CD14-positive monocyte (primary cell): ENCODE measurements around the gene JAK1. TPM values are rescaled to one million over a fixed set of nuclear protein-coding genes. Genes with fewer than 3 reads are reported as not detected.

Experiments
- DNase-seq, 3 donors: peaks; one replicate each; pipeline ENCODE4 v3.0.0-alpha.2; 2011 to 2022
- H2AFZ ChIP-seq: 2 replicates; pipeline ENCODE4 v1.6.0; 2012; ENCODE audit warnings: mild to moderate bottlenecking, low read depth, low read length, inconsistent platforms; ENCODE audit not compliant: insufficient read depth, poor library complexity, severe bottlenecking
- H3K27ac ChIP-seq, 2 donors: 1 replicate in 1 of 2; 2 replicates in 1 of 2; pipeline ENCODE4 v1.5.1; 2012 to 2013; ENCODE audit warnings: low read length in 2 of 2, control low read depth in 1 of 2, inconsistent platforms in 1 of 2, low read depth in 1 of 2, mild to moderate bottlenecking in 1 of 2
- H3K27me3 ChIP-seq, 2 donors: one replicate each; pipeline versions ENCODE4 v1.6.0 to v1.6.1; 2011 to 2013; ENCODE audit warnings: low read length in 2 of 2; ENCODE audit not compliant: control insufficient read depth in 2 of 2, insufficient read depth in 2 of 2
- H3K36me3 ChIP-seq, 2 donors: replicated peaks in 1 of 2; 1 replicate in 1 of 2; 2 replicates in 1 of 2; pipeline versions ENCODE4 v1.5.1 to v1.6.1; 2012 to 2013; ENCODE audit warnings: low read length in 2 of 2, control low read depth in 1 of 2, inconsistent platforms in 1 of 2, mild to moderate bottlenecking in 1 of 2; ENCODE audit not compliant: insufficient read depth in 2 of 2, control insufficient read depth in 1 of 2
- H3K4me1 ChIP-seq, 2 donors: 1 replicate in 1 of 2; 2 replicates in 1 of 2; pipeline versions ENCODE4 v1.5.1 to v1.6.1; 2012 to 2013; ENCODE audit warnings: low read length in 2 of 2, control low read depth in 1 of 2, inconsistent platforms in 1 of 2, mild to moderate bottlenecking in 1 of 2, moderate library complexity in 1 of 2; ENCODE audit not compliant: insufficient read depth in 2 of 2, control insufficient read depth in 1 of 2
- H3K4me2 ChIP-seq: replicated peaks from 2 replicates; pipeline ENCODE3; 2012; ENCODE audit warnings: low read length, moderate library complexity, mild to moderate bottlenecking; ENCODE audit not compliant: poor library complexity, severe bottlenecking; ENCODE audit errors: extremely low read depth
- H3K4me3 ChIP-seq, 3 experiments: fragments of 200-600 bp in 1 of 3; sonication (generic) in 1 of 3; replicated peaks in 1 of 3; 1 replicate in 2 of 3; 2 replicates in 1 of 3; pipeline ENCODE4 v1.5.1; 2011 to 2013; ENCODE audit warnings: low read length in 3 of 3, mild to moderate bottlenecking in 3 of 3, control low read depth in 2 of 3, low read depth in 2 of 3, inconsistent platforms in 1 of 3, moderate library complexity in 1 of 3
- H3K79me2 ChIP-seq: 2 replicates; pipeline ENCODE4 v1.6.0; 2012; ENCODE audit warnings: mild to moderate bottlenecking, control low read depth, inconsistent platforms, low read length, moderate library complexity; ENCODE audit not compliant: insufficient read depth
- H3K9ac ChIP-seq: 2 replicates; pipeline ENCODE4 v1.6.0; 2017; ENCODE audit warnings: low read length, mild to moderate bottlenecking; ENCODE audit not compliant: insufficient read depth, poor library complexity, severe bottlenecking
- H3K9me3 ChIP-seq, 2 donors: replicated peaks in 1 of 2; 1 replicate in 1 of 2; 2 replicates in 1 of 2; pipeline versions ENCODE4 v1.5.1 to v1.6.1; 2012 to 2013; ENCODE audit warnings: low read length in 2 of 2, control low read depth in 1 of 2; ENCODE audit not compliant: control insufficient read depth in 1 of 2, insufficient read depth in 1 of 2
- H4K20me1 ChIP-seq: 2 replicates; pipeline ENCODE4 v1.6.0; 2012; ENCODE audit warnings: mild to moderate bottlenecking, low read length, control low read depth, moderate library complexity; ENCODE audit not compliant: insufficient read depth
- H3K27ac Mint-ChIP-seq, 7 donors: one replicate each; pipeline ENCODE4 v1.8.0; 2020; ENCODE audit warnings: mild to moderate bottlenecking in 7 of 7, mixed read lengths in 7 of 7, moderate library complexity in 6 of 7, inconsistent platforms in 2 of 7
- H3K27me3 Mint-ChIP-seq, 3 donors: one replicate each; pipeline ENCODE4 v1.8.0; 2021 to 2022; ENCODE audit warnings: low read depth in 3 of 3, mild to moderate bottlenecking in 3 of 3, mixed read lengths in 3 of 3, moderate library complexity in 3 of 3, inconsistent platforms in 1 of 3
- H3K36me3 Mint-ChIP-seq, 2 donors: one replicate each; pipeline ENCODE4 v1.8.0; 2020; ENCODE audit warnings: mixed read lengths in 2 of 2, inconsistent platforms in 1 of 2, mild to moderate bottlenecking in 1 of 2
- H3K4me1 Mint-ChIP-seq: one replicate; pipeline ENCODE4 v1.8.0; 2020; ENCODE audit warnings: mild to moderate bottlenecking, mixed read lengths
- H3K4me3 Mint-ChIP-seq, 2 donors: one replicate each; pipeline ENCODE4 v1.8.0; 2020; ENCODE audit warnings: mild to moderate bottlenecking in 2 of 2, mixed read lengths in 2 of 2, moderate library complexity in 1 of 2
- H3K9me3 Mint-ChIP-seq, 7 donors: one replicate each; pipeline ENCODE4 v1.8.0; 2020 to 2022; ENCODE audit warnings: mixed read lengths in 7 of 7, mild to moderate bottlenecking in 6 of 7, moderate library complexity in 6 of 7, inconsistent platforms in 2 of 7
- CTCF ChIP-seq: fragments of 200-600 bp; IDR thresholded peaks from one replicate; pipeline ENCODE4 v1.8.0; 2022; ENCODE audit warnings: antibody characterized with exemption, mild to moderate bottlenecking
- WGBS: methylation state at CpG from one replicate; pipeline ENCODE4 v1.1.5; 2013; ENCODE audit warnings: missing lambda C conversion rate; ENCODE audit not compliant: insufficient coverage; 5-methylcytosine and 5-hydroxymethylcytosine counted together
- intact Hi-C, 2 donors: fragments of 100-400 bp; cut with micrococcal nuclease; formaldehyde crosslinking; loops; one replicate each; pipeline versions ENCODE4 v1.15.0 to v1.15.1; 2023
- polyA plus RNA-seq, 3 donors: library from polyadenylated mRNA; depleted of rRNA in 1 of 3; unstranded in 2 of 3; stranded (reverse) in 1 of 3; fragments of 300-500 nt in 2 of 3; fragments of >200 nt in 1 of 3; fragmentation: Illumina TruSeq in 2 of 3; gene quantifications; 1 replicate in 2 of 3; 2 replicates in 1 of 3; pipeline ENCODE4 v1.2.3, GENCODE V29; 2012 to 2021

JAK1 gene
- polyA plus RNA-seq, 3 donors, result 43.1 to 76.2 (median 72.6) TPM

GRCh38 chr1:64984106-64984505 is 17.8 kb upstream of the JAK1 start:
- peaks cover 0 to 2% (median 0%) of the 10 kb centered on the region in 3 donors for H3K27me3 Mint-ChIP-seq
- no peak overlapping the region for H3K4me2 ChIP-seq
- no peaks in the 10 kb centered on the region for H3K79me2 ChIP-seq
- peaks cover 0 to 2% of the 10 kb centered on the region in 2 donors for H3K36me3 Mint-ChIP-seq
- no peak overlapping the region for H3K9ac ChIP-seq
- no peaks in the 10 kb centered on the region for H3K27me3 ChIP-seq
- TF ChIP-seq CTCF, result no peak
- no peaks in the 10 kb centered on the region for H3K36me3 ChIP-seq
- intact Hi-C loops, result no loop called here
- H3K4me3 ChIP-seq, result no peak overlapping the region
- H3K27ac Mint-ChIP-seq, result peak overlapping the region in 1 of 7 donors; percentile 64
- WGBS, result no CpG with 5 or more reads among the region's 3 CpGs
- H4K20me1 ChIP-seq, result no peaks in the 10 kb centered on the region
- H3K4me3 Mint-ChIP-seq, result no peak overlapping the region
- no peak overlapping the region for H2AFZ ChIP-seq
- peaks cover 0 to 3% (median 0%) of the 10 kb centered on the region in 7 donors for H3K9me3 Mint-ChIP-seq
- H3K4me1 Mint-ChIP-seq, result peaks cover 26% of the 10 kb centered on the region
- DNase-seq, result peak in 1 of 3 donors; percentile 12
- H3K9me3 ChIP-seq, result no peaks in the 10 kb centered on the region
- H3K4me1 ChIP-seq, result peaks cover 20 to 21% of the 10 kb centered on the region in 2 donors
- H3K27ac ChIP-seq, result no peak overlapping the region

- peaks cover 23% of the 10 kb centered on the region for H3K4me1 Mint-ChIP-seq
- peaks cover 17% of the 10 kb centered on the region in 2 donors for H3K4me1 ChIP-seq
- no peak overlapping the region for H3K9ac ChIP-seq
Observed at GRCh38 chr1:64983110-64983509, 16.8 kb upstream of the JAK1 start.

More at GRCh38 chr1:64983110-64983509, 16.8 kb upstream of the JAK1 start:
- Histone ChIP-seq H3K79me2 (no peaks in the 10 kb centered on the region), H3K4me3 (no peak overlapping the region), H3K27ac (no peak overlapping the region), H3K9me3 (no peaks in the 10 kb centered on the region), H4K20me1 (no peaks in the 10 kb centered on the region), H3K27me3 (no peaks in the 10 kb centered on the region), H2AFZ (no peak overlapping the region), H3K36me3 (no peaks in the 10 kb centered on the region), H3K4me2 (no peak overlapping the region)
- no peak overlapping the region for H3K4me3 Mint-ChIP-seq
- no peak for DNase-seq
- no peak overlapping the region for H3K27ac Mint-ChIP-seq
- WGBS, result 96% methylated on average over 3 of the region's 5 CpGs
- peaks cover 0 to 3% (median 0%) of the 10 kb centered on the region in 7 donors for H3K9me3 Mint-ChIP-seq
- intact Hi-C loops, result no loop called here
- H3K36me3 Mint-ChIP-seq, result peaks cover 0 to under 1% of the 10 kb centered on the region in 2 donors
- H3K27me3 Mint-ChIP-seq, result peaks cover 0 to 2% (median 0%) of the 10 kb centered on the region in 3 donors
- TF ChIP-seq CTCF, result no peak
